GM23338 (cell line): ENCODE results near the gene CNTNAP5.

ENCODE experiments used
- CREB1 ChIP-seq: fragments of 250-450 bp; sonication (Bioruptor Pico); IDR thresholded peaks from 2 replicates; pipeline ENCODE4 v1.5.0; 2020; ENCODE audit warnings: low read depth, mild to moderate bottlenecking, moderate library complexity
- CTCF ChIP-seq, 2 experiments: fragments of 200-600 bp in 1 of 2; sonication (generic) in 1 of 2; conservative IDR thresholded peaks; 2 replicates each; pipeline versions ENCODE4 v1.5.1 to v1.6.1; 2016 to 2017; ENCODE audit warnings: antibody characterized with exemption in 2 of 2, low read depth in 2 of 2, mild to moderate bottlenecking in 2 of 2, moderate library complexity in 1 of 2
- ETS1 ChIP-seq: IDR thresholded peaks from 2 replicates; pipeline ENCODE4 v1.6.1; 2016; ENCODE audit warnings: antibody characterized with exemption
- EZH2 ChIP-seq: fragments of 200-600 bp; sonication (generic); IDR thresholded peaks from one replicate; pipeline ENCODE4 v1.8.0; 2017; ENCODE audit warnings: antibody characterized with exemption, mild to moderate bottlenecking, low read depth; ENCODE audit not compliant: unreplicated experiment
- EZH2phosphoT487 ChIP-seq: fragments of 200-600 bp; sonication (generic); IDR thresholded peaks from one replicate; pipeline ENCODE4 v1.8.1; 2018; ENCODE audit warnings: antibody characterized with exemption; ENCODE audit not compliant: unreplicated experiment
- JUNB ChIP-seq: IDR thresholded peaks from one replicate; pipeline ENCODE4 v1.6.1; 2016; ENCODE audit warnings: antibody characterized with exemption; ENCODE audit not compliant: unreplicated experiment
- NANOG ChIP-seq: IDR thresholded peaks from 2 replicates; pipeline ENCODE4 v1.6.1; 2016; ENCODE audit warnings: antibody characterized with exemption, borderline replicate concordance
- POLR2AphosphoS5 ChIP-seq: IDR thresholded peaks from 2 replicates; pipeline ENCODE4 v1.6.1; 2016; ENCODE audit warnings: antibody characterized with exemption, low read depth
- REST ChIP-seq: IDR thresholded peaks from one replicate; pipeline ENCODE4 v1.6.1; 2018; ENCODE audit warnings: antibody characterized with exemption; ENCODE audit not compliant: unreplicated experiment
- STAT1 ChIP-seq: IDR thresholded peaks from one replicate; pipeline ENCODE4 v1.6.1; 2016; ENCODE audit warnings: antibody characterized with exemption; ENCODE audit not compliant: unreplicated experiment

- TF ChIP-seq CTCF (conservative IDR thresholded peaks at IDR 0.05; ENCODE audit: low read depth in 2 of 2) (no peak), JUNB (no peak), EZH2 (no peak), REST (no peak), POLR2AphosphoS5 (no peak), NANOG (no peak), EZH2phosphoT487 (no peak), STAT1 (no peak), CREB1 (no peak), ETS1 (no peak)
These were observed 285.6 kb downstream of the CNTNAP5 start for GRCh38 chr2:124310671-124311070.
